GM13977 (cell line): ENCODE measurements around the gene LRRC45.

Source experiments
- DNase-seq: peaks from one replicate; pipeline ENCODE4 v3.0.0; 2012; ENCODE audit warnings: low spot score
- in situ Hi-C: fragments of 300-500 bp; cut with MboI; formaldehyde crosslinking; loops from one replicate; pipeline ENCODE4 v1.12.0; 2022; ENCODE audit warnings: low sequenced_read_pairs, low pct_unique_long_range_greater_than_20kb, mixed read lengths, inconsistent platforms; ENCODE audit not compliant: unreplicated experiment
- TF ChIP-seq, protein P1 (sequence below): IDR thresholded peaks from 2 replicates; pipeline ENCODE4 v1.5.1; 2012; ENCODE audit warnings: mild to moderate bottlenecking, control low read depth; ENCODE audit not compliant: insufficient read depth; ENCODE audit errors: extremely low read depth, missing control alignments

Gene LRRC45

DNA sequence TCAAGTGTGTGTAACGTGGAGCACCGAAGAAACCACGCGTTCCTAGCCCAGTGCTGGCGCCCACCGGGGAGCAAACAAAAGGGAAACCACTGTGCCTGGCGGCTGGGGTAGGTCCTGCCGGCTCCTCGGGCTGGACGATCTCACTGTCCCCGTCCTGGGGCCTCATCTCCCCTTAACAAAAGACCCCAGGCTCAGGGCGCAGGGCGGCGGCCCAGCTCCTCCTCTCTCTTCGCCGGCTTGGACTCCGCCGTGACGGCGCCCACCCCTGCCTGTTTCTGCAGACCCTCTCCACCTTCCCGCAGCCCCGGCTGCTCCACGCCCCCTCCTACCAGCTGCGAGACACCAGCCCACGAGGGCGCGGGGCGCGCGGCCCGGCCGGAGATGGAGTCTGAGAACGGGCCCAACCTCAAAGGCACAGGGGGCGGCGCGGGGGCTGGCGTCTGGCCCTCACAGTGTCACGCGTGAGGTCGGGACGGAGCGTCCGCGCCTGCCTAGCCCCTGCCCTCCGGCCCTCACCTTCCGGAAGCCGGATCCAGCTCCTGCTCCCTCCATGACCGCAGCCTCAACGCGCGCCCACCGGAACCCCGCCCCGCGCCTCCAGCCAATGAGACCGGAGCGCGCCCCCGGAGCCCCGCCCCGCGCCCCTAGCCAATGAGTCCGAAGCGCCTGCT, 660 bp upstream of the LRRC45 start, which contains the start of gene CENPX:
TSS of gene CENPX (minus strand) at position 569 of the 671 bp plus-strand sequence. CDS start at position 552, 17 bp downstream.
- in situ Hi-C loops, result no loop called here
- no peak for DNase-seq
- TF ChIP-seq, protein P1, sequence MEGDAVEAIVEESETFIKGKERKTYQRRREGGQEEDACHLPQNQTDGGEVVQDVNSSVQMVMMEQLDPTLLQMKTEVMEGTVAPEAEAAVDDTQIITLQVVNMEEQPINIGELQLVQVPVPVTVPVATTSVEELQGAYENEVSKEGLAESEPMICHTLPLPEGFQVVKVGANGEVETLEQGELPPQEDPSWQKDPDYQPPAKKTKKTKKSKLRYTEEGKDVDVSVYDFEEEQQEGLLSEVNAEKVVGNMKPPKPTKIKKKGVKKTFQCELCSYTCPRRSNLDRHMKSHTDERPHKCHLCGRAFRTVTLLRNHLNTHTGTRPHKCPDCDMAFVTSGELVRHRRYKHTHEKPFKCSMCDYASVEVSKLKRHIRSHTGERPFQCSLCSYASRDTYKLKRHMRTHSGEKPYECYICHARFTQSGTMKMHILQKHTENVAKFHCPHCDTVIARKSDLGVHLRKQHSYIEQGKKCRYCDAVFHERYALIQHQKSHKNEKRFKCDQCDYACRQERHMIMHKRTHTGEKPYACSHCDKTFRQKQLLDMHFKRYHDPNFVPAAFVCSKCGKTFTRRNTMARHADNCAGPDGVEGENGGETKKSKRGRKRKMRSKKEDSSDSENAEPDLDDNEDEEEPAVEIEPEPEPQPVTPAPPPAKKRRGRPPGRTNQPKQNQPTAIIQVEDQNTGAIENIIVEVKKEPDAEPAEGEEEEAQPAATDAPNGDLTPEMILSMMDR, result no peak

DNA sequence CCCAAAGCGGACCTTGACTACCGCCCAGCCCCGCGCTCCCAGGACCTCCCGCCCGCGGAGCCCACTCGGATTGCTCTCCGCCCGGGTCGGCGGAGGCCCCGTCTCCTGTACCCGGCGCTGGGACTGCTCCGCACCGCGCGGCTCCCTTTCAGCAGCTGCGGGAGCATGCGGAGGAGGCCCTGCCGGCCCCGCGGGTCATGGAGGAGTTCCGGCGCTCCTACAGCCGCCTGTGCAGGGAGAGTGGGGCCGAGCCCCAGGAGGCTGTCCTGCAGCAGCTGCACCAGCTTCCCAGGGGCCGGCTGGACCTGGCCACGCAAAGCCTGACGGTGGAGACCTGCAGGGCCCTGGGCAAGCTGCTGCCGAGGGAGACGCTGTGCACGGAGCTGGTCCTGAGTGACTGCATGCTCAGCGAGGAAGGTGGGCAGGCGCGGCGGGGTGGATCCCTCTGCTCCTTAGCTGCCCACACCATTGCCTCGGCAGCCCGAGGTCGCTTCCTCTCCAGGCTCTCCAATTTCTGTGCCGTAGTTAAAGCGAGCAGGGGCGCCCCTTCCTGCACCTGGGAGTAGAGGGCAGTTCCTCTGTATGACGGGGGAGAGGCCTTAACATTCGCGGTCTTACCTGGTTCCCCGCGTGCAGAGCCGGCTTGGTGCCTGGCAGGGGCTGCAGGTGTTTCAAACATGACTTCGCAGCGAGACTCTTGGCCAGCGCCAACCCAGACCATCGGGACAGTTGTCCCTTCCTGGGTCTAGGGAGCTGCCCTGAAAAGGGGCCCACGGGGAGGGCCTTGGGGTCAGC, 539 bp downstream of the LRRC45 start:
- TF ChIP-seq, protein P1, result no peak
- in situ Hi-C loops, result no loop called here
- DNase-seq, result peak; percentile 68

DNA sequence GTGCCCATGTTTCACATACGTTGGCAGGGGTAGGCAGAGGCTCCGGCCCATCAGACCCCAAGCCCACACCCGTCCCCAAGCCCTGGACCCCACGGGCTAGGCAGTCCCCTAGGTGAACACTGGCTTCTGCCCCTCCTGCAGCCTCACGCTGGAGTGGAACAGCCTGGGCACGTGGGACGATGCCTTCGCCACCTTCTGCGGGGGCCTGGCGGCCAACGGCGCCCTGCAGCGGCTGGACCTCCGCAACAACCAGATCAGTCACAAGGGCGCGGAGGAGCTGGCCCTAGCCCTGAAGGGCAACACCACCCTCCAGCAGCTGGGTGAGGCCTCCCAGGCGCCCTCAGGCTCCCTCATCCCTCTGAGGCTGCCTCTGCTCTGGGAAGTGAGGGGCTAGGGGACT, 1.8 kb downstream of the LRRC45 start:
- TF ChIP-seq, protein P1, result no peak
- no peak for DNase-seq
- in situ Hi-C loops, result no loop called here

DNA sequence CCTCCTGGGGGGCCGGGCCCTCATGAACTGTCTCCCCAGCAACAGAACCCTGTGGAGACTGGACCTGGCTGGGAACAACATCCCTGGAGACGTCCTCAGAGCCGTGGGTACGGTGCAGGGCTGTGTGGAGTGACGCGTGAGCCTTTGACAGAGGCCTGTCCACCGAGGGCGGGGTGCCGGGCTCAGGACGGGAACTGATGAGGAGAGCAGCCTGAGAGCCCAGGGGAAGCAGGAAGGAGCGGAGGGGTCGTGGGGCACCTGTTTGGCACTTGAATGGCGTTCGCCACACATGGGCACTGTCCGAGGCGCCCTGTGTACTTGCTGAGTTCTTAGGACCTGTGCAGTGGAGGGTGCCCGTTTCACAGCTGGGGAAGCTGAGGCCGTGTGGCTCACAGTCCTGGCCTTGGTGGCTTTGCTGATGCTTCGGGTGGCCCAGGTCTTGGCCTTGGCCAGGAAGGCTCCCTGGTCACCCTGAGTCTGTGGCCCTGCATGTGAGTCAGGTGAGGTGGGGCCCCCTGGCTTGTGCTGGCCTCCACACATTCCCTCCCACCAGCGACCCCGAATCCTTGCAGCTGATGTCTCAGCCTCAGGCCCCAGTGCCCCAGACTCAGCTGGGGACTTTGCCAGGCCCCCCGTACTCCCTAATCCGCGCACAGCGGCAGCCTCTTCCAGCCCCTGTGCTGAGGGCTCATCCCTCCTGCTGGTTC, 2.4 kb downstream of the LRRC45 start:
- in situ Hi-C loops, result no loop called here
- TF ChIP-seq, protein P1, result no peak
- DNase-seq, result no peak

DNA sequence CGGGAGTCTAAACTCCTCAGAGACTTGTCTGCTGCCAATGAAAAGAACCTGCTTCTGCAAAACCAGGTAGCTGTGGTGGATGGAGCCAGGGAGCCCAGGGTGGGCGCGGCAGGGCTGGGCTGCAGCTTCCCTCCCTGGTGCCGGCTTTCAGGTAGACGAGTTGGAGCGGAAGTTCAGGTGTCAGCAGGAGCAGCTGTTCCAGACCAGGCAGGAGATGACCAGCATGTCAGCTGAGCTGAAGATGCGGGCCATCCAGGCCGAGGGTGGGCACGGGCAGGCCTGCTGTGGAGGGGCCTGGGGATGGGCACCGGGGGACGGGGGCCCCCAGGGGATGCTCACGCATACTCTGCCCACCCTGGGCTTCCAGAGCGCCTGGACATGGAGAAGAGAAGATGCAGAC, 5.1 kb downstream of the LRRC45 start:
- TF ChIP-seq, protein P1, result no peak
- DNase-seq, result no peak
- in situ Hi-C loops, result no loop called here

DNA sequence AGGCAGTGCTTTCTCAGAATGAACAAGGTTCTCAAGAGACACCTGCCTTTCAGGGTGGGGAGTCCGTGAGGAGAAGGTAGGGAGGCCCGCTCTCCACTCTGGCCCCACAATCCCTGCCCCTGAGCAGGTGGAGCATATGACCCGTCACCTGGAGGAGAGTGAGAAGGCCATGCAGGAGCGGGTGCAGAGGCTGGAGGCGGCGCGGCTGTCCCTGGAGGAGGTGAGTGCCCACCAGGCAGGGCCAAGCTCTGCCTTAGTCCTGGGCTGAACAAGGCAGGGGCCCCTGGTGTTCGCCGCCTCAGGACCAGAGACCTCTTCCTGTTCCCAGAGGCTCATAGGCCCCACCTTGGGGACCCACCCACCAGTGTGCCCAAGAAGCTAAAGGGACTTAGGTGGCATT, 5.9 kb downstream of the LRRC45 start:
- DNase-seq, result no peak
- TF ChIP-seq, protein P1, result no peak
- in situ Hi-C loops, result no loop called here
